OCI-LY1 (cell line): ENCODE measurements around the gene VWA8.

Source experiments
- CTCF ChIP-seq: fragments of 200-600 bp; sonication (generic), shearing (Covaris generic); IDR thresholded peaks from 2 replicates; pipeline ENCODE4 v1.5.1; 2017; ENCODE audit warnings: mild to moderate bottlenecking, antibody characterized with exemption, low read length, moderate library complexity, mixed read lengths
- EZH2 ChIP-seq: fragments of 200-600 bp; sonication (generic), shearing (Covaris generic); IDR thresholded peaks from 2 replicates; pipeline ENCODE4 v1.8.0; 2017; ENCODE audit warnings: borderline replicate concordance, mixed run types, mild to moderate bottlenecking, antibody characterized with exemption, low read length, moderate library complexity, mixed read lengths

DNA sequence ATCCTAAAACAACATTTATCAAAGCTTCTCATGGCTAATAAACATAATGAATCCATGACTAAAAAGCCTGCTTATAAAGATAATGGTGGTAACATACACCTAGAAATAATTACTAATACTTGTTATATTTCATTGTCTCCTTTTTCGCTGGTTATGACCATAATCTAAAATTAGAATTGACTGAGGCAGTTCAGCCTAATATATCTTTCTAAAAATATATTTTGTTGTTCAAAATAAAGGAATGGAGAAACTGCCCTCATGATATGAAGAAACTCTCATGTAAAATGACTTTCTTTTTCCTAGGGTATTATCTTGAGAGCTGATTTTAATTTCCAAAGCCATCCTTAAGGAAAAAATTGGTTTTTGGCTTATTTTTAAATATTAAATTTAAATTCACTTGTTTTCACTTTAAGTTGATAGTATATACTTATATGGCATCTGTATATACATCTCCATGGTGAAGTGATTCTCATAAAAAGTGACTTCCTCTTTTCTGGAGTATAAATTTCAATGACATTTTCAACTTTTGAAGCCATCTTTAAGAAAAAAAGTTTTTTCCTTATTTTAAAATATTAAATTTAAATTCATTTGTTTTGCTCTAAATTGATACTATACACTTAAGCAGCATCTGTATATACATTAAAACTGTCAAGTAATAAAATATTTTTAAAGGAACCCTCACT is 204.6 kb downstream of the VWA8 start:
- TF ChIP-seq CTCF, result no peak
- no peak for TF ChIP-seq EZH2
